ENCODE measurements around the gene RNU2-1. TPM values are rescaled to one million over a fixed set of nuclear protein-coding genes. Genes with fewer than 3 reads are reported as not detected.

Gene RNU2-1
- total and polyA plus RNA-seq, 2 of the 13 experiments (the other 11 are each of a cell fraction or from before 2014, with no cell fraction given): not detected

GRCh38 chr17:43211480-43212402 is 22.0 kb downstream of the RNU2-1 start, which contains the start of gene TMEM106A (continued):
- TF ChIP-seq PBX3 (CRISPR knock-in tag; IDR thresholded peaks at IDR 0.05; ENCODE audit: borderline replicate concordance): 0 out of 2 replicates have a peak, but pooled peaks have one; percentile 52
- TF ChIP-seq ZNF317 (CRISPR knock-in tag; IDR thresholded peaks at IDR 0.05): 0 out of 2 replicates have a peak, but pooled peaks have one; percentile 68
- no peak for TF ChIP-seq SNAPC2 (CRISPR knock-in tag; IDR thresholded peaks at IDR 0.05)
- no peak for TF ChIP-seq SRSF9 (IDR thresholded peaks at IDR 0.05; ENCODE audit: borderline replicate concordance, insufficient read depth, low read depth, low read length, poor library complexity, severe bottlenecking)
- TF ChIP-seq ZBTB1 (CRISPR knock-in tag; IDR thresholded peaks at IDR 0.05; ENCODE audit: borderline replicate concordance): no peak
- TF ChIP-seq ZFP41 (CRISPR knock-in tag; IDR thresholded peaks at IDR 0.05; ENCODE audit: borderline replicate concordance): no peak
- no peak for TF ChIP-seq ZNF841 (CRISPR knock-in tag; IDR thresholded peaks at IDR 0.05; ENCODE audit: borderline replicate concordance)
- no peak for TF ChIP-seq ZNF75D (CRISPR knock-in tag; IDR thresholded peaks at IDR 0.05; ENCODE audit: borderline replicate concordance)
- no peak for TF ChIP-seq ZNF597 (CRISPR knock-in tag; IDR thresholded peaks at IDR 0.05)
- no peak for TF ChIP-seq PAX8 (CRISPR knock-in tag; IDR thresholded peaks at IDR 0.05; ENCODE audit: borderline replicate concordance)
- no peak for TF ChIP-seq ZNF615 (CRISPR knock-in tag; IDR thresholded peaks at IDR 0.05; ENCODE audit: borderline replicate concordance)
- no peak for TF ChIP-seq ZNF33B (CRISPR knock-in tag; IDR thresholded peaks at IDR 0.05)
- TF ChIP-seq RFX3 (CRISPR knock-in tag; IDR thresholded peaks at IDR 0.05): no peak
- no peak for TF ChIP-seq IRF1 (CRISPR knock-in tag; IDR thresholded peaks at IDR 0.05; ENCODE audit: low read depth)
- TF ChIP-seq HCFC1 (IDR thresholded peaks at IDR 0.05; ENCODE audit: low read depth, low read length): no peak
